ENCODE results near the gene TUBG1.
"Not testable (repeated sequence)": the region's sequence is repeated elsewhere in the genome, so short reads cannot be mapped to it uniquely, and the experiment has no call there.

TUBG1 gene

GRCh38 chr17:42579794-42580551, 29.5 kb upstream of the TUBG1 start:
- no peak for DNase-seq

GRCh38 chr17:42581744-42582270, 27.7 kb upstream of the TUBG1 start:
- no peak for DNase-seq

GRCh38 chr17:42584880-42585279, 24.6 kb upstream of the TUBG1 start:
- DNase-seq = no peak

- no peak for DNase-seq
Observed at GRCh38 chr17:42585353-42585752, 24.1 kb upstream of the TUBG1 start.

GRCh38 chr17:42586514-42587230, 22.8 kb upstream of the TUBG1 start:
- DNase-seq = no peak

- no peak for DNase-seq
Observed at GRCh38 chr17:42590886-42591285, 18.6 kb upstream of the TUBG1 start.

GRCh38 chr17:42591411-42591810, 18.1 kb upstream of the TUBG1 start:
- no peak for DNase-seq

GRCh38 chr17:42596386-42596785, 13.1 kb upstream of the TUBG1 start:
- no peak for DNase-seq

- DNase-seq = no peak
Observed at GRCh38 chr17:42598905-42599304, 10.6 kb upstream of the TUBG1 start.

GRCh38 chr17:42603318-42603717, 6.2 kb upstream of the TUBG1 start:
- DNase-seq = no peak

- no peak for DNase-seq
Observed at GRCh38 chr17:42607769-42608168, 1.7 kb upstream of the TUBG1 start.

- peak; percentile 56 for DNase-seq
Observed at GRCh38 chr17:42608305-42609181, 940 bp upstream of the TUBG1 start.

- DNase-seq = peak; percentile 47
Observed at GRCh38 chr17:42609814-42610801, 625 bp downstream of the TUBG1 start.

GRCh38 chr17:42612013-42612412, 2.5 kb downstream of the TUBG1 start:
- no peak for DNase-seq

GRCh38 chr17:42613699-42614295, 4.3 kb downstream of the TUBG1 start:
- DNase-seq = no peak

GRCh38 chr17:42617956-42618431, 8.5 kb downstream of the TUBG1 start:
- DNase-seq = peak; percentile 40

GRCh38 chr17:42618442-42619150, 9.1 kb downstream of the TUBG1 start:
- peak; percentile 85 for DNase-seq

- DNase-seq = not testable (repeated sequence)
Observed at GRCh38 chr17:42621987-42622386, 12.5 kb downstream of the TUBG1 start.

- no peak for DNase-seq
Observed at GRCh38 chr17:42623271-42623670, 13.8 kb downstream of the TUBG1 start.

- DNase-seq = peak; percentile 93
Observed at GRCh38 chr17:42623732-42624596, 14.5 kb downstream of the TUBG1 start.
